Measurements from ENCODE around the gene RAPGEF2. TPM values are rescaled to one million over a fixed set of nuclear protein-coding genes. Genes with fewer than 3 reads are reported as not detected.

Gene RAPGEF2
- total RNA-seq (2022) (23.8 and 27.9 TPM in 2 replicates), Bru-seq, nascent RNA (percentile 77 among the genes with signal in this experiment), BruChase-seq, experiment 1, labeled RNA remaining after a 6-hour chase (percentile 50 among the genes with signal in this experiment), BruChase-seq, experiment 2, labeled RNA remaining after a 2-hour chase (percentile 57 among the genes with signal in this experiment)
- long read RNA-seq, partial matches to known transcripts = 2 of 3 reads
- long read RNA-seq, other reads (novel, unspliced or antisense) = 1 of 3 reads

GRCh38 chr4:159102622-159103383 is at the start of gene RAPGEF2:
Gene RAPGEF2, plus strand, starts transcription at chr4:159103079. Its CDS starts 1,084 bp downstream, at chr4:159104163.
- no peak for TF ChIP-seq CTCF (IDR thresholded peaks at IDR 0.05; ENCODE audit: unreplicated experiment)
- intact Hi-C loops (cut with micrococcal nuclease; ENCODE audit: unreplicated experiment) = no loop called here
- H3K4me1 Mint-ChIP-seq (ENCODE audit: low read depth, unreplicated experiment) = peaks cover 31% of the 10 kb centered on the region
- no peaks in the 10 kb centered on the region for H3K27me3 Mint-ChIP-seq (ENCODE audit: unreplicated experiment)
- H3K4me3 Mint-ChIP-seq (ENCODE audit: low read depth, unreplicated experiment) = peak within 1 kb of the TSS; percentile 90
- BruUV-seq (replicated peaks) = no TSS peak
- peak; percentile 89 for DNase-seq
- CTCF ChIA-PET = no interaction called here
- H3K27ac Mint-ChIP-seq (ENCODE audit: unreplicated experiment) = peak within 1 kb of the TSS; percentile 90
- H3K9me3 Mint-ChIP-seq (ENCODE audit: low read depth, unreplicated experiment) = no peaks in the 10 kb centered on the region
- H3K36me3 Mint-ChIP-seq (ENCODE audit: insufficient read depth, unreplicated experiment) = peaks cover 41% of the 10 kb centered on the region

GRCh38 chr4:159055833-159056232 is 47.0 kb upstream of the RAPGEF2 start:
- Mint-ChIP-seq H3K27ac (ENCODE audit: unreplicated experiment) (no peak overlapping the region), H3K4me3 (ENCODE audit: low read depth, unreplicated experiment) (no peak overlapping the region), H3K27me3 (ENCODE audit: unreplicated experiment) (no peaks in the 10 kb centered on the region), H3K9me3 (ENCODE audit: low read depth, unreplicated experiment) (no peaks in the 10 kb centered on the region), H3K4me1 (ENCODE audit: low read depth, unreplicated experiment) (peaks cover 6% of the 10 kb centered on the region), H3K36me3 (ENCODE audit: insufficient read depth, unreplicated experiment) (no peaks in the 10 kb centered on the region)
- no peak for TF ChIP-seq CTCF (IDR thresholded peaks at IDR 0.05; ENCODE audit: unreplicated experiment)
- no peak for DNase-seq
- CTCF ChIA-PET = no interaction called here
- intact Hi-C loops (cut with micrococcal nuclease; ENCODE audit: unreplicated experiment) = no loop called here
- no TSS peak for BruUV-seq (replicated peaks)

- no TSS peak for BruUV-seq (replicated peaks)
- H3K27ac Mint-ChIP-seq (ENCODE audit: unreplicated experiment) = no peak overlapping the region
- no peaks in the 10 kb centered on the region for H3K4me1 Mint-ChIP-seq (ENCODE audit: low read depth, unreplicated experiment)
- no peak for DNase-seq
- no peaks in the 10 kb centered on the region for H3K36me3 Mint-ChIP-seq (ENCODE audit: insufficient read depth, unreplicated experiment)
- intact Hi-C loops (cut with micrococcal nuclease; ENCODE audit: unreplicated experiment) = no loop called here
- no peak for TF ChIP-seq CTCF (IDR thresholded peaks at IDR 0.05; ENCODE audit: unreplicated experiment)
- CTCF ChIA-PET = interaction anchor here (0.6 kb wide), 1 partner anchor 43 kb away, joined by 3 read pairs; no protein-coding TSS in a partner anchor
- H3K9me3 Mint-ChIP-seq (ENCODE audit: low read depth, unreplicated experiment) = no peaks in the 10 kb centered on the region
- H3K27me3 Mint-ChIP-seq (ENCODE audit: unreplicated experiment) = no peaks in the 10 kb centered on the region
- H3K4me3 Mint-ChIP-seq (ENCODE audit: low read depth, unreplicated experiment) = no peak overlapping the region
These were observed 42.7 kb upstream of the RAPGEF2 start for GRCh38 chr4:159060161-159060560.

- H3K4me1 Mint-ChIP-seq (ENCODE audit: low read depth, unreplicated experiment) = no peaks in the 10 kb centered on the region
- no peaks in the 10 kb centered on the region for H3K9me3 Mint-ChIP-seq (ENCODE audit: low read depth, unreplicated experiment)
- H3K36me3 Mint-ChIP-seq (ENCODE audit: insufficient read depth, unreplicated experiment) = no peaks in the 10 kb centered on the region
- BruUV-seq (replicated peaks) = no TSS peak
- no peak overlapping the region for H3K4me3 Mint-ChIP-seq (ENCODE audit: low read depth, unreplicated experiment)
- H3K27ac Mint-ChIP-seq (ENCODE audit: unreplicated experiment) = no peak overlapping the region
- no peak for TF ChIP-seq CTCF (IDR thresholded peaks at IDR 0.05; ENCODE audit: unreplicated experiment)
- CTCF ChIA-PET = no interaction called here
- DNase-seq = no peak
- intact Hi-C loops (cut with micrococcal nuclease; ENCODE audit: unreplicated experiment) = no loop called here
- no peaks in the 10 kb centered on the region for H3K27me3 Mint-ChIP-seq (ENCODE audit: unreplicated experiment)
These were observed 40.5 kb upstream of the RAPGEF2 start for GRCh38 chr4:159062381-159062780.
